Activated gamma-delta T cell treated with anti-CD3 and anti-CD28 coated beads, Interleukin-2, amount 50 U/mL, for 16 hours (primary cell): ENCODE data around the gene CFAP157.

Experiments used
- DNase-seq: peaks from one replicate; pipeline ENCODE4 v3.0.0-alpha.2; 2020; ENCODE audit warnings: low read depth

The CFAP157 gene

GRCh38 chr9:127762111-127762676 lies 55.4 kb downstream of the CFAP157 start:
- DNase-seq = no peak

DNA sequence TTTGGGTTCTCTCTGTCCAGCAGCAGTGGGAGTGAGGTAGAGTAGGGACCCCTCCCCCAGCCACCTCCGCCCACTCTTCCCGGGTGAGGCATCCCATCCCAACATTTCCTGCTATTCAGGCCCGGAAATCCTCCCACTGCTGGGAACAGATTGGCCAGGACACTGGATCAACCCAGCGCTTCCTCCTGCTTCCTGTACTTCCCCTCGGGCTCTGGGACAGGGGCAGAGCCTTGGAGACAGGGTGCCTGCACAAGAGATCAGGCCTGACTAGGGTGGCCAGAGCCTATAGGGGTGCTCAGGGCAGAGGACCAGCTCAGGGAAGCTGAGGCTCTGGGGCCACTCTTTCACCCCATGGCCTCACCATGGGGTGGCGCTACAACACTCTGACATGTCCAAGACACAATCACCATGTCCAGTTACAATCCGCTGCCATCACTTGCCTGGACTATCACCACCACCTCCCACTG lies 57.2 kb downstream of the CFAP157 start:
- DNase-seq = no peak

- no peak for DNase-seq
Measured at GRCh38 chr9:127765418-127765817, 58.6 kb downstream of the CFAP157 start.
